Spleen (tissue), 7 donors: ENCODE measurements around the gene PCDHGC5.

Source experiments
- POLR2A ChIP-seq, 3 donors: fragments of 450-650 bp; IDR thresholded peaks; one replicate each; pipeline ENCODE4 v1.5.1; 2017; ENCODE audit warnings: antibody characterized with exemption in 3 of 3, mild to moderate bottlenecking in 1 of 3
- POLR2AphosphoS5 ChIP-seq, 3 donors: sonication (generic); formaldehyde crosslinking; IDR thresholded peaks; one replicate each; pipeline ENCODE4 v1.5.1; 2017; ENCODE audit warnings: antibody characterized with exemption in 3 of 3
- TF ChIP-seq, protein P1 (sequence below), 11 experiments: fragments of 200-600 bp in 7 of 11; fragments of 450-650 bp in 4 of 11; sonication (generic) in 4 of 11; IDR thresholded peaks in 8 of 11; conservative IDR thresholded peaks in 3 of 11; 1 replicate in 7 of 11; 2 replicates in 4 of 11; pipeline versions ENCODE4 v1.4.0 to v1.8.0; 2016 to 2021; ENCODE audit warnings: antibody characterized with exemption in 11 of 11, inconsistent platforms in 4 of 11, mild to moderate bottlenecking in 1 of 11
- donor health status: DM: no; HTN: no; CAD: no; lungs with moderate emphysema.
- donor health status: DM: no; HTN: no; CAD: no.
- donor health status: DM: no; HTN: no; CAD: no.

DNA sequence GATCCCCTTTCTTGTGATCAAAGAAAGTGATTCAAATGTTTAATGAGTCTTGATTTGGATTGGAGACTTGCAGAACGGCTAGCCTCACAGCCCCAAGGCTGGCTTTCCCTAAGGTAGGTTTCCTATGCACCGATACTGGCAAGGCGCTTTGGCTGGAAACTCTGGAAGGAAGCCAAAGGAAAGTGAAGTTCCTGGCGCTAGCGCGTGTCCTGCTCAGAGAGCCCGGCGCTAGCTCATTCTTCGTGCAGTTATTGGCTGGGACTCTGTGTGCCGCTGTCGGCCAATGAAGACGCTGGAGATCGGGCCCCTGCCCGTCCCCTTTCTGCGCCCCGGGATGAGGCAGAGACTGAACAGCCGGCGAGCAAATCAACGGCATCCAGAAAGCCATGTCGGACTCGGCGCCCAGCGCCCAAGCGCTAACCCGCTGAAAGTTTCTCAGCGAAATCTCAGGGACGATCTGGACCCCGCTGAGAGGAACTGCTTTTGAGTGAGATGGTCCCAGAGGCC is 13.2 kb upstream of the PCDHGC5 start, which contains the start of gene PCDHGC3:
- TF ChIP-seq POLR2A (IDR thresholded peaks at IDR 0.05) (peak in 1 of 3 donors; percentile 26), POLR2AphosphoS5 (IDR thresholded peaks at IDR 0.05) (peak; percentile 48 to 81 (median 76))
- TF ChIP-seq, protein P1, sequence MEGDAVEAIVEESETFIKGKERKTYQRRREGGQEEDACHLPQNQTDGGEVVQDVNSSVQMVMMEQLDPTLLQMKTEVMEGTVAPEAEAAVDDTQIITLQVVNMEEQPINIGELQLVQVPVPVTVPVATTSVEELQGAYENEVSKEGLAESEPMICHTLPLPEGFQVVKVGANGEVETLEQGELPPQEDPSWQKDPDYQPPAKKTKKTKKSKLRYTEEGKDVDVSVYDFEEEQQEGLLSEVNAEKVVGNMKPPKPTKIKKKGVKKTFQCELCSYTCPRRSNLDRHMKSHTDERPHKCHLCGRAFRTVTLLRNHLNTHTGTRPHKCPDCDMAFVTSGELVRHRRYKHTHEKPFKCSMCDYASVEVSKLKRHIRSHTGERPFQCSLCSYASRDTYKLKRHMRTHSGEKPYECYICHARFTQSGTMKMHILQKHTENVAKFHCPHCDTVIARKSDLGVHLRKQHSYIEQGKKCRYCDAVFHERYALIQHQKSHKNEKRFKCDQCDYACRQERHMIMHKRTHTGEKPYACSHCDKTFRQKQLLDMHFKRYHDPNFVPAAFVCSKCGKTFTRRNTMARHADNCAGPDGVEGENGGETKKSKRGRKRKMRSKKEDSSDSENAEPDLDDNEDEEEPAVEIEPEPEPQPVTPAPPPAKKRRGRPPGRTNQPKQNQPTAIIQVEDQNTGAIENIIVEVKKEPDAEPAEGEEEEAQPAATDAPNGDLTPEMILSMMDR (IDR thresholded peaks at IDR 0.05 in 8 of 11, conservative IDR thresholded peaks at IDR 0.05 in 3 of 11), result peak in 7 of 11 experiments; percentile 34 to 53 (median 40)
